ENCODE results near the gene MTCL1.

DNA sequence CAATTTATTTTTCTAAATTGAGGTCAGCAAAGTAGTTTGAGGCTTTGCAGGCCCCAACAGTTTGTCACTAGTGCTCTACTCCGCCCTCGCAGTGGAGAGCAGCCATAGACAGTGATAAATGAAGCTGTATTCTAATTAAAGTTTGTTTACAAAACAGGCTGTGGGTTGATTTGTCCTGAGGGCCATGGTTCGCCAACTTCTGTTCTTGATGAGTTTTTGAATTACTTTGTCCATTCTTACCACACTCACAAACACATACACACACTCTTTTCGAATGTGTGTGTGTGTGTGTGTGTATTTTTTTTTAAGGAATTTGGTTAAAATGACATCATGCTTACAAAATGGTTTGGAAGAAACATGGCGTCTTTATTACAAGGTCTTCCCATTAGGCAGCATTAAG lies 68.6 kb downstream of the MTCL1 start:
- TF ChIP-seq, protein P1, sequence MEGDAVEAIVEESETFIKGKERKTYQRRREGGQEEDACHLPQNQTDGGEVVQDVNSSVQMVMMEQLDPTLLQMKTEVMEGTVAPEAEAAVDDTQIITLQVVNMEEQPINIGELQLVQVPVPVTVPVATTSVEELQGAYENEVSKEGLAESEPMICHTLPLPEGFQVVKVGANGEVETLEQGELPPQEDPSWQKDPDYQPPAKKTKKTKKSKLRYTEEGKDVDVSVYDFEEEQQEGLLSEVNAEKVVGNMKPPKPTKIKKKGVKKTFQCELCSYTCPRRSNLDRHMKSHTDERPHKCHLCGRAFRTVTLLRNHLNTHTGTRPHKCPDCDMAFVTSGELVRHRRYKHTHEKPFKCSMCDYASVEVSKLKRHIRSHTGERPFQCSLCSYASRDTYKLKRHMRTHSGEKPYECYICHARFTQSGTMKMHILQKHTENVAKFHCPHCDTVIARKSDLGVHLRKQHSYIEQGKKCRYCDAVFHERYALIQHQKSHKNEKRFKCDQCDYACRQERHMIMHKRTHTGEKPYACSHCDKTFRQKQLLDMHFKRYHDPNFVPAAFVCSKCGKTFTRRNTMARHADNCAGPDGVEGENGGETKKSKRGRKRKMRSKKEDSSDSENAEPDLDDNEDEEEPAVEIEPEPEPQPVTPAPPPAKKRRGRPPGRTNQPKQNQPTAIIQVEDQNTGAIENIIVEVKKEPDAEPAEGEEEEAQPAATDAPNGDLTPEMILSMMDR (conservative IDR thresholded peaks at IDR 0.05 in 1 of 2, IDR thresholded peaks at IDR 0.05 in 1 of 2; ENCODE audit: low read depth in 1 of 2, low read length in 2 of 2) = no peak
- no peak for TF ChIP-seq EZH2 (IDR thresholded peaks at IDR 0.05; ENCODE audit: low read length, missing control alignments)
